SK-N-SH (cell line): ENCODE data around the gene B4GALT6. TPM values are rescaled to one million over a fixed set of nuclear protein-coding genes. Genes with fewer than 3 reads are reported as not detected.

ENCODE experiments used
- CTCF ChIA-PET: fragments of 300-600, 350-600 bp; formaldehyde crosslinking; extraction: SDS; loops from one replicate; lab custom pipeline; 2021; lab: Yijun Ruan, JAX
- POLR2A ChIA-PET: fragments of 350-600 bp; sonication (Branson Sonifier 250); formaldehyde crosslinking; extraction: SDS; loops from one replicate; lab custom pipeline; 2020; ENCODE audit warnings: antibody characterized with exemption, inconsistent platforms; lab: Yijun Ruan, JAX
- DNase-seq: peaks from one replicate; pipeline ENCODE4 v3.0.0; 2012
- H2AFZ ChIP-seq: fragments of 200-600 bp; sonication (generic); 2 replicates; pipeline ENCODE4 v1.8.1; 2016; ENCODE audit warnings: antibody characterized with exemption, mild to moderate bottlenecking, low read depth
- H3F3A ChIP-seq: fragments of 200-600 bp; sonication (generic); replicated peaks from 2 replicates; pipeline ENCODE3; 2016; ENCODE audit warnings: antibody characterized with exemption, mild to moderate bottlenecking; ENCODE audit not compliant: insufficient read depth
- H3K27ac ChIP-seq, 2 experiments: fragments of 200-500 bp in 1 of 2; fragments of 200-600 bp in 1 of 2; sonication (Bioruptor generic) in 1 of 2; sonication (generic), shearing (Covaris generic) in 1 of 2; 2 replicates each; pipeline versions ENCODE4 v1.5.1 to v1.6.1; 2014 to 2016; ENCODE audit warnings: low read depth in 2 of 2, inconsistent platforms in 1 of 2, low read length in 1 of 2, mild to moderate bottlenecking in 1 of 2, mixed read lengths in 1 of 2
- H3K27me3 ChIP-seq: fragments of 200-600 bp; sonication (generic), shearing (Covaris generic); 2 replicates; pipeline ENCODE4 v1.6.1; 2016; ENCODE audit warnings: mixed run types; ENCODE audit not compliant: insufficient read depth
- H3K36me3 ChIP-seq, 2 experiments: fragments of 200-500 bp in 1 of 2; fragments of 200-600 bp in 1 of 2; sonication (Bioruptor generic) in 1 of 2; sonication (generic) in 1 of 2; replicated peaks in 1 of 2; 2 replicates each; pipeline versions ENCODE3 to v1.5.1; 2014 to 2016; ENCODE audit warnings: low read length in 1 of 2, mild to moderate bottlenecking in 1 of 2; ENCODE audit not compliant: insufficient read depth in 2 of 2, control insufficient read depth in 1 of 2
- H3K4me1 ChIP-seq, 2 experiments: fragments of 200-500 bp in 1 of 2; fragments of 200-600 bp in 1 of 2; sonication (Bioruptor generic) in 1 of 2; sonication (generic), shearing (Covaris generic) in 1 of 2; 2 replicates each; pipeline versions ENCODE4 v1.5.1 to v1.6.1; 2014 to 2016; ENCODE audit warnings: low read depth in 1 of 2, low read length in 1 of 2, mixed run types in 1 of 2; ENCODE audit not compliant: insufficient read depth in 2 of 2, control insufficient read depth in 1 of 2
- H3K4me2 ChIP-seq: fragments of 200-600 bp; sonication (generic), shearing (Covaris generic); 2 replicates; pipeline ENCODE4 v1.6.1; 2017; ENCODE audit warnings: mixed run types
- H3K4me3 ChIP-seq, 2 experiments: fragments of 200-500 bp in 1 of 2; fragments of 200-600 bp in 1 of 2; sonication (Bioruptor generic) in 1 of 2; sonication (generic), shearing (Covaris generic) in 1 of 2; 2 replicates each; pipeline versions ENCODE4 v1.5.1 to v1.8.1; 2014 to 2016; ENCODE audit warnings: low read depth in 2 of 2, inconsistent platforms in 1 of 2, low read length in 1 of 2, mild to moderate bottlenecking in 1 of 2, mixed read lengths in 1 of 2, moderate library complexity in 1 of 2
- H3K79me2 ChIP-seq: fragments of 200-600 bp; sonication (generic); 2 replicates; pipeline ENCODE4 v1.8.1; 2017; ENCODE audit warnings: mild to moderate bottlenecking; ENCODE audit not compliant: insufficient read depth
- H3K9ac ChIP-seq: fragments of 200-600 bp; sonication (generic); 2 replicates; pipeline ENCODE4 v1.6.1; 2017; ENCODE audit warnings: mixed run types
- H3K9me2 ChIP-seq: fragments of 200-600 bp; sonication (generic); 2 replicates; pipeline ENCODE4 v1.6.1; 2017; ENCODE audit warnings: mixed run types
- H3K9me3 ChIP-seq: fragments of 200-600 bp; sonication (generic); 2 replicates; pipeline ENCODE4 v1.6.1; 2017; ENCODE audit warnings: mixed run types, mild to moderate bottlenecking, moderate library complexity
- H4K20me1 ChIP-seq: fragments of 200-600 bp; sonication (generic); 2 replicates; pipeline ENCODE4 v1.6.1; 2017; ENCODE audit warnings: mild to moderate bottlenecking, mixed run types; ENCODE audit not compliant: insufficient read depth
- CHD2 ChIP-seq: fragments of 150-350 bp; IDR thresholded peaks from 2 replicates; pipeline ENCODE4 v1.6.1; 2018; ENCODE audit warnings: low read length; ENCODE audit not compliant: partially characterized antibody
- ELF1 ChIP-seq: IDR thresholded peaks from 2 replicates; pipeline ENCODE4 v1.4.0; 2012
- EZH2phosphoT487 ChIP-seq: fragments of 200-600 bp; sonication (generic); IDR thresholded peaks from 2 replicates; pipeline ENCODE4 v1.6.1; 2017; ENCODE audit warnings: low read depth, mixed run types, mild to moderate bottlenecking, antibody characterized with exemption, moderate library complexity, borderline replicate concordance
- FOSL2 ChIP-seq: IDR thresholded peaks from 2 replicates; pipeline ENCODE4 v1.4.0; 2012; ENCODE audit warnings: low read depth, mild to moderate bottlenecking, moderate library complexity, borderline replicate concordance
- FOXJ3 ChIP-seq: sonication (generic); formaldehyde crosslinking; IDR thresholded peaks from 2 replicates; pipeline ENCODE4 v1.5.1; 2020; ENCODE audit warnings: mild to moderate bottlenecking, missing genetic modification reagents
- FOXM1 ChIP-seq: IDR thresholded peaks from 2 replicates; pipeline ENCODE4 v1.4.0; 2012; ENCODE audit warnings: low read depth, mild to moderate bottlenecking
- GABPA ChIP-seq: IDR thresholded peaks from 2 replicates; pipeline ENCODE4 v1.4.0; 2012; ENCODE audit warnings: low read depth, mild to moderate bottlenecking
- GATA2 ChIP-seq: sonication (generic); formaldehyde crosslinking; IDR thresholded peaks from 2 replicates; pipeline ENCODE4 v1.5.0; 2020; ENCODE audit warnings: mild to moderate bottlenecking, missing genetic modification reagents
- JUND ChIP-seq: IDR thresholded peaks from 2 replicates; pipeline ENCODE4 v1.4.0; 2012
- MEF2A ChIP-seq: IDR thresholded peaks from 2 replicates; pipeline ENCODE4 v1.4.0; 2012; ENCODE audit warnings: low read depth, borderline replicate concordance
- NFIC ChIP-seq: IDR thresholded peaks from 2 replicates; pipeline ENCODE4 v1.4.0; 2012; ENCODE audit warnings: borderline replicate concordance
- RAD21 ChIP-seq: IDR thresholded peaks from 2 replicates; pipeline ENCODE4 v1.6.1; 2012; ENCODE audit warnings: mild to moderate bottlenecking, low read length
- RFX5 ChIP-seq: IDR thresholded peaks from 2 replicates; pipeline ENCODE4 v1.6.1; 2012; ENCODE audit warnings: mild to moderate bottlenecking, improper control_type of control experiment, low read length
- SIN3A ChIP-seq: IDR thresholded peaks from 2 replicates; pipeline ENCODE4 v1.6.1; 2012; ENCODE audit warnings: low read depth, mild to moderate bottlenecking, low read length, moderate library complexity, borderline replicate concordance
- SMC3 ChIP-seq: IDR thresholded peaks from 2 replicates; pipeline ENCODE4 v1.6.1; 2012; ENCODE audit warnings: low read depth, low read length, improper control_type of control experiment
- TAF1 ChIP-seq: IDR thresholded peaks from 2 replicates; pipeline ENCODE4 v1.6.1; 2012; ENCODE audit warnings: low read depth, mild to moderate bottlenecking, low read length, moderate library complexity, borderline replicate concordance
- YY1 ChIP-seq: IDR thresholded peaks from 2 replicates; pipeline ENCODE4 v1.4.0; 2012; ENCODE audit warnings: low read depth, mild to moderate bottlenecking
- WGBS: methylation state at CpG from one replicate; pipeline ENCODE4 v1.1.6; 2017; ENCODE audit warnings: low lambda C conversion rate; 5-methylcytosine and 5-hydroxymethylcytosine counted together
- polyA plus RNA-seq, 3 experiments: library from polyadenylated mRNA; depleted of rRNA; stranded (reverse); fragments of >200 nt; gene quantifications; 2 replicates each; pipeline ENCODE4 v1.2.3, GENCODE V29; 2012
- TF ChIP-seq, protein P1 (sequence below): IDR thresholded peaks from 2 replicates; pipeline ENCODE4 v1.4.0; 2012; ENCODE audit warnings: low read depth
- TF ChIP-seq, protein P2 (sequence below): IDR thresholded peaks from 2 replicates; pipeline ENCODE4; 2012
- TF ChIP-seq, protein P3 (sequence below): IDR thresholded peaks from 2 replicates; pipeline ENCODE4 v1.4.0; 2012; ENCODE audit warnings: low read depth, borderline replicate concordance
- TF ChIP-seq, protein P4 (sequence below): fragments of 150-350 bp; IDR thresholded peaks from 2 replicates; pipeline ENCODE4 v1.6.1; 2016; ENCODE audit warnings: mild to moderate bottlenecking, low read depth, low read length

B4GALT6 gene
- polyA plus RNA-seq, 1 of the 3 experiments (the other 2 are of a cell fraction): 3.1 TPM

DNA sequence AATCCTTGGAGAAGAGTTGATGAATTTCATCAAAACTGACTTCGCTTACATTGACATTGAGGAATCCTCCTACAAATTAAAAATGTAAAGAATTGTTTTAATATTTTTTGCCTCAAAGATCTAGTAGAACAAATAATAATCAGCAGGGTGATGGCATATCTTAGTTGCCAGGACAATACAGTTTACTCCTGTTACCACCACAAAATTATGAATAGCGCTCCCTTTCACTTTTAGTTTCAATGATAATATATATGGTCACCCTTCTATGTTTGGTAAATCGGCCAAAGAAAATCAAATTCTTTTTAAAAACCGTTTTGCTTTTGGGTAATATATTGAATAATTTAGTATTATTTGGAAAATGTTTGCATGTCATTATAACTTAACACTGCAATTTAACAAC lies 39.0 kb downstream of the B4GALT6 start:
- H3K27me3 ChIP-seq: no peaks in the 10 kb centered on the region
- POLR2A ChIA-PET: no interaction called here

DNA sequence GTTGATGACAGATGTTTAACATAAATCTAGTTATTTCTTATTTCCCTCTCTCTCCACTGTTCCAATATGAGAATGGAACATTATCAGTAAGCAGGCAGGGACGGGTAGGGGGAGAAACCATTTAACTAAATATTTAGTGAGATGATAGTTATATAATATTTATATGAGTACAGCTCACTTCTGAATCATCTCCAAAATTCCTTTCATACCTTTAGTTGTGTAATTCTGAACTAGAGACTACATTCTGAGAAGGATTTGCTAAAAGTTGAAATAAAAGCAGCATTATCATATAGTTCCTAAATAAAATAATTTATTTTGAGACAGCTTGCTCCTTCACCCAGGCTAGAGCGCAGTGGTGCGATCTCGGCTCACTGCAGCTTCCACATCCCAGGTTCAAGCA lies 41.4 kb downstream of the B4GALT6 start:
- no peak overlapping the region for H2AFZ ChIP-seq
- TF ChIP-seq EZH2phosphoT487 (no peak), RAD21 (no peak), MEF2A (no peak), SMC3 (no peak), NFIC (no peak), FOXJ3 (CRISPR knock-in tag) (no peak), ELF1 (no peak), YY1 (no peak), SIN3A (no peak), RFX5 (no peak), TAF1 (no peak), JUND (no peak), GABPA (no peak), FOSL2 (no peak), FOXM1 (no peak), CHD2 (no peak)
- TF ChIP-seq, protein P1, sequence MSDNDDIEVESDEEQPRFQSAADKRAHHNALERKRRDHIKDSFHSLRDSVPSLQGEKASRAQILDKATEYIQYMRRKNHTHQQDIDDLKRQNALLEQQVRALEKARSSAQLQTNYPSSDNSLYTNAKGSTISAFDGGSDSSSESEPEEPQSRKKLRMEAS: no peak
- TF ChIP-seq, protein P2, sequence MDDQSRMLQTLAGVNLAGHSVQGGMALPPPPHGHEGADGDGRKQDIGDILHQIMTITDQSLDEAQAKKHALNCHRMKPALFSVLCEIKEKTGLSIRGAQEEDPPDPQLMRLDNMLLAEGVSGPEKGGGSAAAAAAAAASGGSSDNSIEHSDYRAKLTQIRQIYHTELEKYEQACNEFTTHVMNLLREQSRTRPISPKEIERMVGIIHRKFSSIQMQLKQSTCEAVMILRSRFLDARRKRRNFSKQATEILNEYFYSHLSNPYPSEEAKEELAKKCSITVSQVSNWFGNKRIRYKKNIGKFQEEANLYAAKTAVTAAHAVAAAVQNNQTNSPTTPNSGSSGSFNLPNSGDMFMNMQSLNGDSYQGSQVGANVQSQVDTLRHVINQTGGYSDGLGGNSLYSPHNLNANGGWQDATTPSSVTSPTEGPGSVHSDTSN: no peak
- TF ChIP-seq, protein P3, sequence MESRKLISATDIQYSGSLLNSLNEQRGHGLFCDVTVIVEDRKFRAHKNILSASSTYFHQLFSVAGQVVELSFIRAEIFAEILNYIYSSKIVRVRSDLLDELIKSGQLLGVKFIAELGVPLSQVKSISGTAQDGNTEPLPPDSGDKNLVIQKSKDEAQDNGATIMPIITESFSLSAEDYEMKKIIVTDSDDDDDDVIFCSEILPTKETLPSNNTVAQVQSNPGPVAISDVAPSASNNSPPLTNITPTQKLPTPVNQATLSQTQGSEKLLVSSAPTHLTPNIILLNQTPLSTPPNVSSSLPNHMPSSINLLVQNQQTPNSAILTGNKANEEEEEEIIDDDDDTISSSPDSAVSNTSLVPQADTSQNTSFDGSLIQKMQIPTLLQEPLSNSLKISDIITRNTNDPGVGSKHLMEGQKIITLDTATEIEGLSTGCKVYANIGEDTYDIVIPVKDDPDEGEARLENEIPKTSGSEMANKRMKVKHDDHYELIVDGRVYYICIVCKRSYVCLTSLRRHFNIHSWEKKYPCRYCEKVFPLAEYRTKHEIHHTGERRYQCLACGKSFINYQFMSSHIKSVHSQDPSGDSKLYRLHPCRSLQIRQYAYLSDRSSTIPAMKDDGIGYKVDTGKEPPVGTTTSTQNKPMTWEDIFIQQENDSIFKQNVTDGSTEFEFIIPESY: no peak
- TF ChIP-seq, protein P4, sequence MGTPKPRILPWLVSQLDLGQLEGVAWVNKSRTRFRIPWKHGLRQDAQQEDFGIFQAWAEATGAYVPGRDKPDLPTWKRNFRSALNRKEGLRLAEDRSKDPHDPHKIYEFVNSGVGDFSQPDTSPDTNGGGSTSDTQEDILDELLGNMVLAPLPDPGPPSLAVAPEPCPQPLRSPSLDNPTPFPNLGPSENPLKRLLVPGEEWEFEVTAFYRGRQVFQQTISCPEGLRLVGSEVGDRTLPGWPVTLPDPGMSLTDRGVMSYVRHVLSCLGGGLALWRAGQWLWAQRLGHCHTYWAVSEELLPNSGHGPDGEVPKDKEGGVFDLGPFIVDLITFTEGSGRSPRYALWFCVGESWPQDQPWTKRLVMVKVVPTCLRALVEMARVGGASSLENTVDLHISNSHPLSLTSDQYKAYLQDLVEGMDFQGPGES: no peak
- H3K27me3 ChIP-seq: no peaks in the 10 kb centered on the region
- H3K4me2 ChIP-seq: no peak overlapping the region
- H3F3A ChIP-seq: no peaks in the 10 kb centered on the region
- no peak for DNase-seq
- no peaks in the 10 kb centered on the region; a peak in 1 of 4 replicates for H3K4me1 ChIP-seq
- H3K9me3 ChIP-seq: no peaks in the 10 kb centered on the region; the same call in 1 of the 2 replicates
- no peaks in the 10 kb centered on the region for H4K20me1 ChIP-seq
- WGBS: 94% methylated on average over 4 of the region's 4 CpGs
- H3K79me2 ChIP-seq: no peaks in the 10 kb centered on the region
- H3K9ac ChIP-seq: no peak overlapping the region
- no peak overlapping the region for H3K4me3 ChIP-seq
- ChIA-PET CTCF (no interaction called here), POLR2A (no interaction called here)
- no peaks in the 10 kb centered on the region for H3K9me2 ChIP-seq
- H3K36me3 ChIP-seq: no peaks in the 10 kb centered on the region
- H3K27ac ChIP-seq: no peak overlapping the region

More for the DNA sequence above, 39.0 kb downstream of the B4GALT6 start:
- Histone ChIP-seq H3K36me3 (no peaks in the 10 kb centered on the region), H3K9me3 (no peaks in the 10 kb centered on the region), H3K4me3 (no peak overlapping the region), H3K27ac (no peak overlapping the region), H2AFZ (no peak overlapping the region), H3F3A (peaks cover 4% of the 10 kb centered on the region), H3K9ac (no peak overlapping the region), H4K20me1 (no peaks in the 10 kb centered on the region), H3K9me2 (no peaks in the 10 kb centered on the region), H3K4me2 (no peak overlapping the region), H3K79me2 (no peaks in the 10 kb centered on the region), H3K4me1 (peaks cover 0 to 7% of the 10 kb centered on the region in 2 experiments; a peak in 1 of 4 replicates)
- no peak for DNase-seq
- CTCF ChIA-PET: interaction anchor here (1.1 kb wide), 1 partner anchor 25 kb away, joined by 4 read pairs; no protein-coding TSS in a partner anchor
- WGBS: 90% methylated on average over 4 of the region's 4 CpGs
- TF ChIP-seq SIN3A: no peak
- TF ChIP-seq GATA2: no peak
